GM19324 (cell line): Measurements from ENCODE around the gene AIFM3.
"Not testable (repeated sequence)": the region's sequence is repeated elsewhere in the genome, so short reads cannot be mapped to it uniquely, and the experiment has no call there.

Source experiments
- ATAC-seq: cut with Tn5 transposase; IDR thresholded peaks from one replicate; pipeline ENCODE4 v1.9.1; 2021; ENCODE audit warnings: mild to moderate bottlenecking, moderate library complexity; ENCODE audit not compliant: unreplicated experiment, low FRiP score

Gene AIFM3

GRCh38 chr22:20966883-20967696, at the start of gene AIFM3:
TSS of gene AIFM3 (plus strand) at chr22:20967255. CDS start at chr22:20967945, 690 bp downstream.
- ATAC-seq: no peak

- ATAC-seq: no peak
These were observed 48.3 kb upstream of the AIFM3 start for GRCh38 chr22:20918663-20919218.

GRCh38 chr22:20919718-20920117, 47.3 kb upstream of the AIFM3 start:
- ATAC-seq: no peak

- no peak for ATAC-seq
These were observed 46.2 kb upstream of the AIFM3 start for GRCh38 chr22:20920881-20921203.

- ATAC-seq: no peak
These were observed 44.8 kb upstream of the AIFM3 start for GRCh38 chr22:20922141-20922751.

GRCh38 chr22:20926243-20926642, 40.8 kb upstream of the AIFM3 start:
- no peak for ATAC-seq

- no peak for ATAC-seq
These were observed 39.0 kb upstream of the AIFM3 start for GRCh38 chr22:20927940-20928572.

GRCh38 chr22:20928573-20928967, 38.5 kb upstream of the AIFM3 start:
- no peak for ATAC-seq

- no peak for ATAC-seq
These were observed 37.1 kb upstream of the AIFM3 start for GRCh38 chr22:20930004-20930403.

GRCh38 chr22:20930435-20930834, 36.6 kb upstream of the AIFM3 start:
- not testable (repeated sequence) for ATAC-seq

GRCh38 chr22:20931126-20931654, 35.9 kb upstream of the AIFM3 start:
- ATAC-seq: no peak

- ATAC-seq: no peak
These were observed 33.1 kb upstream of the AIFM3 start for GRCh38 chr22:20933910-20934309.

GRCh38 chr22:20935049-20935448, 32.0 kb upstream of the AIFM3 start:
- not testable (repeated sequence) for ATAC-seq

- not testable (repeated sequence) for ATAC-seq
These were observed 31.1 kb upstream of the AIFM3 start for GRCh38 chr22:20935780-20936539.

GRCh38 chr22:20937031-20937793, 29.8 kb upstream of the AIFM3 start:
- ATAC-seq: no peak

GRCh38 chr22:20937794-20938671, 29.0 kb upstream of the AIFM3 start:
- no peak for ATAC-seq

GRCh38 chr22:20939457-20940185, 27.4 kb upstream of the AIFM3 start:
- not testable (repeated sequence) for ATAC-seq

GRCh38 chr22:20940186-20940651, 26.8 kb upstream of the AIFM3 start:
- no peak for ATAC-seq
